Mononuclear cell (primary cell): ENCODE results near the gene TJP1. TPM values are rescaled to one million over a fixed set of nuclear protein-coding genes. Genes with fewer than 3 reads are reported as not detected.
"Not testable (repeated sequence)": the region's sequence is repeated elsewhere in the genome, so short reads cannot be mapped to it uniquely, and the experiment has no call there.

ENCODE experiments used
- H3K27me3 ChIP-seq: 2 replicates; pipeline ENCODE4 v1.6.0; 2011; ENCODE audit warnings: low read length, control low read depth; ENCODE audit not compliant: insufficient read depth
- H3K4me1 ChIP-seq: 2 replicates; pipeline ENCODE4 v1.5.1; 2011; ENCODE audit warnings: mild to moderate bottlenecking, low read length, control low read depth; ENCODE audit not compliant: insufficient read depth
- H3K4me3 ChIP-seq: 2 replicates; pipeline ENCODE4 v1.5.1; 2011; ENCODE audit warnings: mild to moderate bottlenecking, low read length, moderate library complexity
- H3K9me3 ChIP-seq: 2 replicates; pipeline ENCODE4 v1.5.1; 2011; ENCODE audit warnings: low read depth, mild to moderate bottlenecking, control low read depth, low read length
- total RNA-seq: library from RNA; depleted of rRNA; stranded (reverse); fragments of >200 nt; gene quantifications from one replicate; pipeline ENCODE4 v1.2.3, GENCODE V29; 2012

Gene TJP1
- total RNA-seq, 1 donor: 0.10 TPM

DNA sequence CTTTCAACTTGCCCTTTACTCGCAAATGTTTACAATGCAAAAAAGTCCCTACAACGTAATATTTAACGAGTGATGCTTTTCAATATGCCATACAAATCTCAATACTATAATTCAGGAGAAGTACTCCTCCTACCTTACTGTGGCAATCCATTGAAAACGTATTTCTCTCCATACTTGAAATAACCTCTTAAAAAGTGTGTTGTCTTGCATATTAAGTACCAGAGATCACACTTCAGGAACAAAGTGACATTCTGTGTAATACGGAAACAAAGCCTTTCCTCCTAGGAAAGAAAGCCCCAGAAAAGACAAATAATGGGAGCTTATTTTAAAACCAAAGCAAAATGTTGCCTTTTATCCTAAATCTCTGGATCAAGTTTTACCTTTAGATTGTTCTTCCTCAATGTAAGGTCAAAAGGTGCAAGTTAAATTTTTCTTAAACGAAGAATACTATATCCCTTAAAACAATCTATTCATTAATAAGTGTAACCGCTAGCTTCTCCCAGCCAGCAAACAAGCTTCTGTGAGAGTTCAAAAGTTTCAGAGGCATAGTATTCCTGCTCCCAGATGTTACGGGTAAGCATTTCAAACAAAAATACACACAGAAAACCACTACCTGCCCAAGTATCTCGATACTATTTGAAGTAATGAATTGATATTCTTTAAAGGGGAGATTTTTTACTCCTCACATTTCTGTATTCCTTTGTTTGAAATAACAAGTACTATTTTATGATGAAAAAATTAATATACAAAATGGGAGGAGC, 1.7 kb downstream of the TJP1 start:
- no peaks in the 10 kb centered on the region for H3K4me1 ChIP-seq
- peaks cover 82% of the 10 kb centered on the region for H3K27me3 ChIP-seq
- H3K4me3 ChIP-seq: no peak overlapping the region
- no peaks in the 10 kb centered on the region for H3K9me3 ChIP-seq

GRCh38 chr15:29819979-29820378, 2.3 kb downstream of the TJP1 start:
- Histone ChIP-seq H3K27me3 (peaks cover 86% of the 10 kb centered on the region), H3K9me3 (no peaks in the 10 kb centered on the region), H3K4me1 (no peaks in the 10 kb centered on the region), H3K4me3 (no peak overlapping the region)

DNA sequence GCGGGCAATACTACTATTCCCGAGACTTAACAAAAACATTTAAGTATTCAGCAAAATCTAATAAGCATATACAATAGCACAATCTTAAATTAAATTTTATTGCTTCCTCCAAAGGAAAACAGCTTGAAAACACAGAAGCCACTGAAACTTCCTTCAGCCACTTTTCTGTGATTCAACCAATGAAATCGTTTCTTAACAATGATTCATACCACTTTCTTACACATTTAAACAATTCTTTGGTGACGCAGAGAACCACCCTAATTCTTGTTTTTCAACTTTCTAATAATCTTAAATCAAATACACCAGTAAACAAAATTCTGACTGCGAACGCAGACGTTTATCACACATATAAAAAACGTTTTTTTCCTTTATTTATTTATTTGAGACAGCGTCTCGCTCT, 4.1 kb downstream of the TJP1 start:
- no peaks in the 10 kb centered on the region for H3K9me3 ChIP-seq
- no peaks in the 10 kb centered on the region for H3K4me1 ChIP-seq
- H3K4me3 ChIP-seq: no peak overlapping the region
- H3K27me3 ChIP-seq: peaks cover 89% of the 10 kb centered on the region

DNA sequence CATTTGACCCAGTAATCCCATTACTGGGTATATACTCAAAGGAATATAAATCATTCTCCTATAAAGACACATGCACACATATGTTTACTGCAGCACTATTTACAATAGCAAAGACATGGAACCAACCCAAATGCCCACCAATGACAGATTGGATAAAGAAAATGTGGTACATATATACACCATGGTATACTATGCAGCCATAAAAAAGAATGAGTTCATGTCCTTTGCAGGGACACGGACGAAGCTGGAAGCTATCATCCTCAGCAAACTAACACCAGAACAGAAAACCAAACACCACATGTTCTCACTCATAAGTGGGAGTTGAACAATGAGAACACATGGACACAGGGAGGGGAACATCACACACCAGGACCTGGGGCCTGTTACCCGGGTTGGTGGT, 4.8 kb downstream of the TJP1 start:
- H3K9me3 ChIP-seq, H3K4me3 ChIP-seq, H3K4me1 ChIP-seq: not testable (repeated sequence)
- H3K27me3 ChIP-seq: peaks cover 88% of the 10 kb centered on the region

DNA sequence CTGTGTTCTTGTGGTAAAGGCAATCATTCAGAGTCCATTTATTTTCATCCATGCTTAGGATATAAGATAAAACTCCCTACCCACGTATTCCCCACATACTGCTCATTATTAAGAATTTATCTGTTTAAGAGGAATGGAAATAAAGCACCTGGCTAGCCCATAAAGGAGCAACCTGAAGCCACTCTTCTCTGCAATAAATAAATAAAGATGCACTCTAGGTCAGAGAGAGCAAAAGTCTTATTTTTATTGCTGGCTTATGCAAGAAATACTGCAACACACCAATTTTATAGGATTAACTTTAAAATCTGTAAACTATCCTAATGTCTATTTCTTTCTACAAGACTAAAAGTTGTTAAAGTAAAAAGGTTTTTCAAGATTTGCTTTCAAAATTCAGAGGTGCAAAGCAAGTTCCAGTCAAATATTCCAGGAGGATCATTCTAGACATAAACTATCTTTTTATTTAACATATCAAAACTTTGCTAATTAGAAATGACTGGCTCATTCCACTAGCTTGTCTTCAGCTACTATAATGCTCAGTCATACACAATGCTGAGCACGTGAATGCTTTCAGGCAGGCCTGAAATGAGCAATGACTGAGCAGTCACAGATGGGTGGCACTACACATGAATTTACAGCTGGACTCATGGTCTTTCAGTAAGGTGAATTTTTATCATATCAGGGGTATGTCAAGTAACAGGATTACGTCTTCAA, 7.1 kb downstream of the TJP1 start:
- Histone ChIP-seq H3K27me3 (peaks cover 94% of the 10 kb centered on the region), H3K9me3 (no peaks in the 10 kb centered on the region), H3K4me3 (no peak overlapping the region), H3K4me1 (no peaks in the 10 kb centered on the region)

- Histone ChIP-seq H3K4me3 (no peak overlapping the region), H3K4me1 (no peaks in the 10 kb centered on the region), H3K27me3 (peaks cover 75% of the 10 kb centered on the region), H3K9me3 (no peaks in the 10 kb centered on the region)
Measured at GRCh38 chr15:29813009-29813408, 9.3 kb downstream of the TJP1 start.

GRCh38 chr15:29812384-29812694, 9.9 kb downstream of the TJP1 start:
- H3K4me1 ChIP-seq: no peaks in the 10 kb centered on the region
- H3K9me3 ChIP-seq: no peaks in the 10 kb centered on the region
- no peak overlapping the region for H3K4me3 ChIP-seq
- H3K27me3 ChIP-seq: peaks cover 69% of the 10 kb centered on the region

- H3K27me3 ChIP-seq: peaks cover 69% of the 10 kb centered on the region
- no peak overlapping the region for H3K4me3 ChIP-seq
- no peaks in the 10 kb centered on the region for H3K9me3 ChIP-seq
- no peaks in the 10 kb centered on the region for H3K4me1 ChIP-seq
Measured at GRCh38 chr15:29811691-29812383, 10.4 kb downstream of the TJP1 start.

DNA sequence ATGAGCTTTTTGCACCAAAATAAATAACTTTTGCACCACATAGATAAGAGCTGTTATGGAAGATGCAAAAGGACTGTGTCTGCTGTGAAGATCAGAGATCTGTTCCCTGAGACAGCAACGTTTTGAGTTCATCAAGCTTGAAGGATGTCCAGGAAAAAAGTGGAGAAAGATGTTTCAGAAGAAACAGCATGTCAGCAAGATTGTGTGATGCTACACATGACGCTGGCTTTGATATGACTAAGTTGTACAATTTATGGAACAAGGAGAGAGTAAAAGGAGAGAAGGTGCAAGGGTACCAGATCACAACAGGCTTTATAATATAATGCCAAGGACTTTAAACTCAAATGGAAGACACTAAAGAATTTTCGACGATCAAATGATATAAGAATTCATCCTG, 16.6 kb downstream of the TJP1 start:
- no peak overlapping the region for H3K4me3 ChIP-seq

GRCh38 chr15:29805043-29805707, 17.1 kb downstream of the TJP1 start:
- Histone ChIP-seq H3K27me3 (peaks cover 14% of the 10 kb centered on the region), H3K4me3 (no peak overlapping the region), H3K9me3 (no peaks in the 10 kb centered on the region), H3K4me1 (no peaks in the 10 kb centered on the region)

More for the DNA sequence above, 16.6 kb downstream of the TJP1 start:
- Histone ChIP-seq H3K27me3 (peaks cover 19% of the 10 kb centered on the region), H3K9me3 (no peaks in the 10 kb centered on the region), H3K4me1 (no peaks in the 10 kb centered on the region)

GRCh38 chr15:29802411-29802810, 19.9 kb downstream of the TJP1 start:
- H3K9me3 ChIP-seq: no peaks in the 10 kb centered on the region
- H3K27me3 ChIP-seq: peaks cover 11% of the 10 kb centered on the region
- no peaks in the 10 kb centered on the region for H3K4me1 ChIP-seq
- H3K4me3 ChIP-seq: no peak overlapping the region

DNA sequence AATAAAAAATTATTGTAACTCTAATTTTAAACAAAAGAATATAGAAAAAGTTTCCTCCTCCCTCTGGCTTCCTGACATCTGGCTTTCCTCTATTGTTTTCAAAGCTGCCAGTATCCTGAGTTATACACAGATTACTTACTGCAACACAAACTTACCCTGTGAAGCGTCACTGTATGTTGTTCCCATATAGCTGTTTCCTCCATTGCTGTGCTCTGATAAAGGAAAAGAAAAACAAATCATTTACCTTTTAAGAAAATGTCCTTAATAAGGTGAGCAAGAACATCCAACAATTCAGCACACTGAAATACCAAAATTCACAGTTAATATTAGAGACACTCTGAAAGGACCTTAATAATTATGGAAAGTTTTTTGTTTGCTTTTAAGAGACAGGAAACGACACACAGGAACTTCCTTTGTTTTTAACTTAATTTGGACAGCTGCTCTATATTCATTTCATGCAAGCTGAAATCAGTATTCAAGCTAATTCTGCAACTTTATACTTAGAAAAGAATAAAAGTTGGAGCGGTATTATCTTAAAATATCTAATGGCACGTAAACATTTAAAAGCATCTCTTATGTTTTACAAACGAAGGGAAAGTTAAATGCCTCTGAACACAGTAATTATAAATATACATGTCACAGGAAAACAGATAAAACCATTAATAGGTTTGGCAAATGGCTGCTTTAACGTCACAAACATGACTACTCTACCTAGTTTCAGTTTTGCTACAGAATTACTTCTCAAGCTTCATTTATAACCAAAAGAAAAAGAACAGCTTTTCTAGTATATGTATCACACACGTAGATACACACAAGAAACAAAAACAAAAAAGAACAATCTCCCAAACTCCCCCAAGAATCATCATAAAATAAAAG, 21.5 kb downstream of the TJP1 start:
- peaks cover 4% of the 10 kb centered on the region for H3K27me3 ChIP-seq
- H3K4me1 ChIP-seq: no peaks in the 10 kb centered on the region
- H3K4me3 ChIP-seq: no peak overlapping the region
- H3K9me3 ChIP-seq: no peaks in the 10 kb centered on the region

GRCh38 chr15:29799859-29800258, 22.4 kb downstream of the TJP1 start:
- peaks cover 4% of the 10 kb centered on the region for H3K27me3 ChIP-seq
- H3K9me3 ChIP-seq: no peaks in the 10 kb centered on the region
- no peaks in the 10 kb centered on the region for H3K4me1 ChIP-seq
- H3K4me3 ChIP-seq: no peak overlapping the region

DNA sequence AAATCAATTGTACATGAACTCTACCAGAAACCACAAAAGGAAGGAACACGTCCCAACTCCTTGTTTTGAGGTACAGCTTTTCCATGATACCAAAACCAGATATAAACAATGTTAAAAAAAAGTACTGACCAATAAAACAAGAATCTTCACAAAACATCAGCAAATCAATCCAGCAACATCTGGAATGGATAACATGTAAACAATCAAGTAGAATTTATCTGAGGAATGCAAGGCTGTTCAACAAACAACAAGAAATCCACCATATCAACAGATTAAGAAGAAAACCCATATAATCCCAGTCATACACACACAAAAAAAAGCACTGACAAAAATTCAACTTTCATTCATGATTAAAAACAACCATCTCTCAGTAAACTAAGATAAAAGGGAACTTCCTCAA, 26.7 kb downstream of the TJP1 start:
- H3K4me1 ChIP-seq: no peaks in the 10 kb centered on the region
- H3K4me3 ChIP-seq: no peak overlapping the region
- H3K27me3 ChIP-seq: peaks cover 8% of the 10 kb centered on the region
- H3K9me3 ChIP-seq: no peaks in the 10 kb centered on the region
